Fibroblast of villous mesenchyme (primary cell): Measurements from ENCODE around the gene SPIRE1. TPM values are rescaled to one million over a fixed set of nuclear protein-coding genes. Genes with fewer than 3 reads are reported as not detected.

Experiments used
- DNase-seq: peaks from one replicate; pipeline ENCODE4 v3.0.0-alpha.2; 2010; ENCODE audit warnings: low read depth
- H3K4me3 ChIP-seq: 2 replicates; pipeline ENCODE4 v1.5.1; 2011; ENCODE audit warnings: low read depth, mild to moderate bottlenecking, low read length
- CTCF ChIP-seq: IDR thresholded peaks from 2 replicates; pipeline ENCODE4 v1.5.1; 2012; ENCODE audit warnings: low read depth, mild to moderate bottlenecking, low read length; ENCODE audit not compliant: insufficient read depth
- total RNA-seq: library from RNA; depleted of rRNA; stranded (reverse); fragments of >200 nt; gene quantifications from 2 replicates; pipeline ENCODE4 v1.2.3, GENCODE V29; 2012

SPIRE1 gene
- total RNA-seq, 1 donor: 39.3 TPM

GRCh38 chr18:12423820-12424219 lies 234.1 kb downstream of the SPIRE1 start:
- no peak for TF ChIP-seq CTCF
- H3K4me3 ChIP-seq: no peak overlapping the region
- DNase-seq: no peak

- no peak overlapping the region for H3K4me3 ChIP-seq
- no peak for DNase-seq
- TF ChIP-seq CTCF: no peak
Measured at GRCh38 chr18:12423393-12423792, 234.5 kb downstream of the SPIRE1 start.

GRCh38 chr18:12422936-12423335 lies 235.0 kb downstream of the SPIRE1 start:
- DNase-seq: no peak

GRCh38 chr18:12421732-12422131 lies 236.2 kb downstream of the SPIRE1 start:
- no peak for DNase-seq
- H3K4me3 ChIP-seq: no peak overlapping the region
- no peak for TF ChIP-seq CTCF

More at GRCh38 chr18:12422936-12423335, 235.0 kb downstream of the SPIRE1 start:
- no peak overlapping the region for H3K4me3 ChIP-seq
- peak; percentile 11 for TF ChIP-seq CTCF

GRCh38 chr18:12420821-12421421 lies 237.0 kb downstream of the SPIRE1 start:
- DNase-seq: no peak
- H3K4me3 ChIP-seq: peak overlapping the region; percentile 18
- TF ChIP-seq CTCF: no peak

GRCh38 chr18:12417687-12418086 lies 240.2 kb downstream of the SPIRE1 start:
- no peak for TF ChIP-seq CTCF

More at GRCh38 chr18:12417687-12418086, 240.2 kb downstream of the SPIRE1 start:
- no peak for DNase-seq
- no peak overlapping the region for H3K4me3 ChIP-seq
